Measurements from ENCODE around the gene RNF167. TPM values are rescaled to one million over a fixed set of nuclear protein-coding genes. Genes with fewer than 3 reads are reported as not detected.

The RNF167 gene
- polyA plus RNA-seq, 1 donor (not counting 4 experiments of a cell fraction or from before 2014, with no cell fraction given): 101 TPM

DNA sequence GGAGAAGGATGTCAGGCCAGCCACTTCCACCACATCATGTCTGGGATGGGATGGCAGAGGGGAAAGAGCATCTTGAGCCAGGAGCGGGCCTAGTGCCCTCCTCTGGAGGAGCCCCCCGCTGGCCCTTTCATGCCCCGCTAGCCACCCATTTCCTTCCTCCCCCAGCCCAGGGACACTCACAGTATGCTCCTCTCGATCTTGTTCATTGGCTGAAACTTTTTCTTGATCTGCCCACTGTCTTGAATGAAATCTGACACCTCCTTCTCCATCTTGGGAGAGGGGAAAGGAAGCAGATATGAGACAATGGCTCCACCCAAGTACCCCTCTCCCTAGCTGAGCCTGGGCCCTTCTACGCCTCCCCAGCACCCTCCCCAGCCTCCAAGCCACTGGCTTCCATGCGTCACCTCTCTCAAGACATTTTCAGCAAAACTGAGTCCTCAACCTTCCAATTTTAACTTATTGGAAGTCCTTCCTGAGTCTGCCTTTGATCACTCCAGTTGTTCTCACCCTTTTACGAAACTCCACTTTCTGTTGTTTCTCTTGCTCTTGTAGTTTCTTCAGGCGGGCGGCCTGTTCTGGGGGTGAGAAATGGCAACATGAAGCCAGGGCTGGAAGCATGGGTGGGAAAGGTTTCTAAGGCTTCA, 20.3 kb downstream of the RNF167 start:
- FAIRE-seq: no peak
- Histone ChIP-seq H3K27ac (ENCODE audit: control insufficient read depth, insufficient read depth, low read length) (no peak overlapping the region), H3K4me1 (ENCODE audit: control insufficient read depth, extremely low read depth, insufficient read depth, low read length) (no peaks in the 10 kb centered on the region)

DNA sequence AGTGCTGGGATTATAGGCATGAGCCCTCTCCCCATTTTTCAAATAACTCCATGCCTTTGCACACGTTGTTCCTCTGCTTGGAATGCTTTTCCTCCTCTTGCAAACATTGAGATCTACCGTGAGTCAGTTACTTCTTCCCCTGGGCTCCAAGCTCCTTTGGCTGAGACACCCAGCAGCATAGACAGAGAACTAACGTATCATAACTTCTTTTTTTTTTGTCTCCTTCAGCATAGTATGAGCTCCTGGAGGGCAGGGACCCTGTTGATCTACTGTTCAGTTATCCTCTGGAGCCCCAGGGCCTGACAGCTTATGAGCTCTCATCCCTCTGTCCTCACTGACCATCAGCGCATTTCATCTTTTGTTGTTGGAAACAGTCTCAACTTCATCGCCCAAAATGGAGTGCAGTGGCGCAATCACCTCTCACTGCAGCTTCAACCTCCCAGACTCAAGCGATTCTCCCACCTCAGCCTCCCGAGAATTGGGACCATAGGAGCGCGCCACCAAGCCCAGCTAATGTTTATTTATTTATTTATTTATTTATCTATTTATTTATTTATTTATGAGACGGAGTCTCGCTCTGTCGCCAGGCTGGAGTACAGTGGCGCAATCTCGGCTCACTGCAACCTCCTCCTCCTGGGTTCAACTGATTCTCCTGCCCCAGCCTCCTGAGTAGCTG, 25.4 kb downstream of the RNF167 start:
- dilution Hi-C loops (cut with MboI; ENCODE audit: extremely low pct_ligation_motif_present, low sequenced_read_pairs): no loop called here
- TF ChIP-seq, protein P1, sequence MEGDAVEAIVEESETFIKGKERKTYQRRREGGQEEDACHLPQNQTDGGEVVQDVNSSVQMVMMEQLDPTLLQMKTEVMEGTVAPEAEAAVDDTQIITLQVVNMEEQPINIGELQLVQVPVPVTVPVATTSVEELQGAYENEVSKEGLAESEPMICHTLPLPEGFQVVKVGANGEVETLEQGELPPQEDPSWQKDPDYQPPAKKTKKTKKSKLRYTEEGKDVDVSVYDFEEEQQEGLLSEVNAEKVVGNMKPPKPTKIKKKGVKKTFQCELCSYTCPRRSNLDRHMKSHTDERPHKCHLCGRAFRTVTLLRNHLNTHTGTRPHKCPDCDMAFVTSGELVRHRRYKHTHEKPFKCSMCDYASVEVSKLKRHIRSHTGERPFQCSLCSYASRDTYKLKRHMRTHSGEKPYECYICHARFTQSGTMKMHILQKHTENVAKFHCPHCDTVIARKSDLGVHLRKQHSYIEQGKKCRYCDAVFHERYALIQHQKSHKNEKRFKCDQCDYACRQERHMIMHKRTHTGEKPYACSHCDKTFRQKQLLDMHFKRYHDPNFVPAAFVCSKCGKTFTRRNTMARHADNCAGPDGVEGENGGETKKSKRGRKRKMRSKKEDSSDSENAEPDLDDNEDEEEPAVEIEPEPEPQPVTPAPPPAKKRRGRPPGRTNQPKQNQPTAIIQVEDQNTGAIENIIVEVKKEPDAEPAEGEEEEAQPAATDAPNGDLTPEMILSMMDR (optimal IDR thresholded peaks at IDR 0.05 in 1 of 3, IDR thresholded peaks at IDR 0.05 in 1 of 3, conservative IDR thresholded peaks at IDR 0.05 in 1 of 3; ENCODE audit: extremely low read depth in 1 of 3, insufficient read depth in 2 of 3, low read length in 3 of 3): no peak
- TF ChIP-seq EZH2 (IDR thresholded peaks at IDR 0.05; ENCODE audit: low read length): no peak
- H3K9ac ChIP-seq (ENCODE audit: control insufficient read depth, extremely low read depth, insufficient read depth, low read length): no peak overlapping the region
- H3K27me3 ChIP-seq (ENCODE audit: control insufficient read depth, extremely low read depth, insufficient read depth, low read length): no peaks in the 10 kb centered on the region
- H3K79me2 ChIP-seq (ENCODE audit: control insufficient read depth, insufficient read depth, low read length): peaks cover 5% of the 10 kb centered on the region
- H3K9me1 ChIP-seq (ENCODE audit: control insufficient read depth, extremely low read depth, insufficient read depth, low read length): no peaks in the 10 kb centered on the region
- peaks cover 31% of the 10 kb centered on the region for H3K4me1 ChIP-seq (ENCODE audit: control insufficient read depth, extremely low read depth, insufficient read depth, low read length)
- H4K20me1 ChIP-seq (ENCODE audit: control insufficient read depth, extremely low read depth, insufficient read depth, low read length): no peaks in the 10 kb centered on the region
- FAIRE-seq (no peak), DNase-seq (ENCODE audit: low read depth, low spot score) (no peak)
- H3K36me3 ChIP-seq (ENCODE audit: control insufficient read depth in 2 of 2, extremely low read depth in 1 of 2, insufficient read depth in 2 of 2, low read length in 2 of 2): peaks cover 10 to 15% of the 10 kb centered on the region in 2 experiments
- no peak overlapping the region for H3K4me3 ChIP-seq (ENCODE audit: control insufficient read depth in 2 of 3, extremely low read depth in 1 of 3, insufficient read depth in 2 of 3, low read depth in 1 of 3, low read length in 3 of 3)
- no peaks in the 10 kb centered on the region for H3K9me3 ChIP-seq (ENCODE audit: control insufficient read depth, low read depth, low read length)
- no peak overlapping the region for H3K27ac ChIP-seq (ENCODE audit: control insufficient read depth, insufficient read depth, low read length)
- H3K4me2 ChIP-seq (ENCODE audit: control insufficient read depth, extremely low read depth, insufficient read depth, low read depth, low read length): no peak overlapping the region
- H2AFZ ChIP-seq (ENCODE audit: control insufficient read depth, low read length): no peak overlapping the region

More for the DNA sequence above, 20.3 kb downstream of the RNF167 start:
- peaks cover 9 to 15% of the 10 kb centered on the region in 2 experiments for H3K36me3 ChIP-seq (ENCODE audit: control insufficient read depth in 2 of 2, extremely low read depth in 1 of 2, insufficient read depth in 2 of 2, low read length in 2 of 2)
- H3K9me1 ChIP-seq (ENCODE audit: control insufficient read depth, extremely low read depth, insufficient read depth, low read length): no peaks in the 10 kb centered on the region
- no peak overlapping the region for H3K4me3 ChIP-seq (ENCODE audit: control insufficient read depth in 2 of 3, extremely low read depth in 1 of 3, insufficient read depth in 2 of 3, low read depth in 1 of 3, low read length in 3 of 3)
- no peaks in the 10 kb centered on the region for H3K27me3 ChIP-seq (ENCODE audit: control insufficient read depth, extremely low read depth, insufficient read depth, low read length)
- H4K20me1 ChIP-seq (ENCODE audit: control insufficient read depth, extremely low read depth, insufficient read depth, low read length): no peaks in the 10 kb centered on the region
- no peak for DNase-seq (ENCODE audit: low read depth, low spot score)
- H2AFZ ChIP-seq (ENCODE audit: control insufficient read depth, low read length): no peak overlapping the region
- H3K9me3 ChIP-seq (ENCODE audit: control insufficient read depth, low read depth, low read length): no peaks in the 10 kb centered on the region
- peaks cover 4% of the 10 kb centered on the region for H3K79me2 ChIP-seq (ENCODE audit: control insufficient read depth, insufficient read depth, low read length)
- no peak overlapping the region for H3K9ac ChIP-seq (ENCODE audit: control insufficient read depth, extremely low read depth, insufficient read depth, low read length)
- TF ChIP-seq EZH2 (IDR thresholded peaks at IDR 0.05; ENCODE audit: low read length): no peak
- TF ChIP-seq, protein P1 (optimal IDR thresholded peaks at IDR 0.05 in 1 of 3, IDR thresholded peaks at IDR 0.05 in 1 of 3, conservative IDR thresholded peaks at IDR 0.05 in 1 of 3; ENCODE audit: extremely low read depth in 1 of 3, insufficient read depth in 2 of 3, low read length in 3 of 3): no peak
- H3K4me2 ChIP-seq (ENCODE audit: control insufficient read depth, extremely low read depth, insufficient read depth, low read depth, low read length): no peak overlapping the region
- dilution Hi-C loops (cut with MboI; ENCODE audit: extremely low pct_ligation_motif_present, low sequenced_read_pairs): no loop called here

All from keratinocyte (primary cell).